HEK293 (cell line): ENCODE measurements around the gene MEIKIN.

Experiments
- CTCF ChIA-PET: fragments of 350-600 bp; formaldehyde crosslinking; extraction: SDS; loops from one replicate; lab custom pipeline; 2021; ENCODE audit warnings: antibody characterized with exemption; lab: Yijun Ruan, JAX
- POLR2A ChIA-PET: fragments of 300-600 bp; formaldehyde crosslinking; extraction: SDS; loops from one replicate; lab custom pipeline; 2020; ENCODE audit warnings: antibody characterized with exemption, inconsistent platforms; lab: Yijun Ruan, JAX
- H3K27ac ChIP-seq: fragments of 200-500 bp; sonication (Bioruptor generic); 2 replicates; pipeline ENCODE4 v1.5.1; 2014; ENCODE audit warnings: low read depth, low read length, control low read depth, inconsistent platforms; ENCODE audit errors: extremely low read depth
- H3K36me3 ChIP-seq, 2 experiments: fragments of 200-500 bp in 1 of 2; sonication (Bioruptor generic) in 1 of 2; 1 replicate in 1 of 2; 2 replicates in 1 of 2; pipeline ENCODE4 v1.5.1; 2014 to 2017; ENCODE audit warnings: inconsistent platforms in 2 of 2, low read length in 2 of 2; ENCODE audit not compliant: control insufficient read depth in 2 of 2, insufficient read depth in 1 of 2
- H3K4me1 ChIP-seq: fragments of 200-500 bp; sonication (Bioruptor generic); 2 replicates; pipeline ENCODE4 v1.5.1; 2014; ENCODE audit warnings: mild to moderate bottlenecking, low read length, inconsistent platforms; ENCODE audit not compliant: control insufficient read depth, insufficient read depth
- H3K4me3 ChIP-seq: 2 replicates; pipeline ENCODE4 v1.5.1; 2011; ENCODE audit warnings: low read depth, mild to moderate bottlenecking, control low read depth, low read length, moderate library complexity
- H3K9me3 ChIP-seq: fragments of 200-500 bp; sonication (Bioruptor generic); 2 replicates; pipeline ENCODE4 v1.5.1; 2014; ENCODE audit warnings: low read depth, low read length, inconsistent platforms; ENCODE audit not compliant: control insufficient read depth, insufficient read depth
- BCL11B ChIP-seq: fragments of 450-650 bp; formaldehyde crosslinking; IDR thresholded peaks from 2 replicates; pipeline ENCODE4 v1.5.1; 2016; ENCODE audit warnings: low read depth, missing biosample characterization, missing genetic modification characterization
- BCL6B ChIP-seq: fragments of 450-650 bp; formaldehyde crosslinking; IDR thresholded peaks from 2 replicates; pipeline ENCODE4 v1.5.1; 2017; ENCODE audit warnings: missing biosample characterization, missing genetic modification characterization
- GLIS2 ChIP-seq: fragments of 450-650 bp; formaldehyde crosslinking; IDR thresholded peaks from 2 replicates; pipeline ENCODE4 v1.5.1; 2016; ENCODE audit warnings: missing biosample characterization, missing genetic modification characterization
- INSM2 ChIP-seq: fragments of 450-650 bp; formaldehyde crosslinking; IDR thresholded peaks from 2 replicates; pipeline ENCODE4 v1.5.1; 2016; ENCODE audit warnings: missing biosample characterization, missing genetic modification characterization
- KLF16 ChIP-seq: fragments of 450-650 bp; formaldehyde crosslinking; IDR thresholded peaks from 2 replicates; pipeline ENCODE4 v1.5.1; 2017; ENCODE audit warnings: missing biosample characterization, missing genetic modification characterization
- KLF17 ChIP-seq: fragments of 450-650 bp; formaldehyde crosslinking; IDR thresholded peaks from 2 replicates; pipeline ENCODE4 v1.5.1; 2016; ENCODE audit warnings: missing biosample characterization, missing genetic modification characterization
- KLF9 ChIP-seq: fragments of 450-650 bp; formaldehyde crosslinking; IDR thresholded peaks from 2 replicates; pipeline ENCODE4 v1.5.1; 2016; ENCODE audit warnings: missing biosample characterization, missing genetic modification characterization, low read depth
- MEIS1 ChIP-seq: sonication (generic); formaldehyde crosslinking; IDR thresholded peaks from 2 replicates; pipeline ENCODE4 v1.8.1; 2022; ENCODE audit warnings: missing genetic modification reagents, mild to moderate bottlenecking, borderline replicate concordance
- WT1 ChIP-seq: fragments of 450-650 bp; formaldehyde crosslinking; IDR thresholded peaks from 2 replicates; pipeline ENCODE4 v1.5.1; 2016; ENCODE audit warnings: missing biosample characterization, missing genetic modification characterization
- ZBTB1 ChIP-seq: fragments of 450-650 bp; formaldehyde crosslinking; IDR thresholded peaks from 2 replicates; pipeline ENCODE4 v1.5.1; 2016; ENCODE audit warnings: missing biosample characterization, missing genetic modification characterization
- ZBTB48 ChIP-seq: fragments of 450-650 bp; formaldehyde crosslinking; IDR thresholded peaks from 2 replicates; pipeline ENCODE4 v1.5.1; 2016; ENCODE audit warnings: missing biosample characterization, missing genetic modification characterization
- ZNF148 ChIP-seq: fragments of 450-650 bp; formaldehyde crosslinking; IDR thresholded peaks from 2 replicates; pipeline ENCODE4 v1.5.0; 2017; ENCODE audit warnings: missing biosample characterization, missing genetic modification characterization, borderline replicate concordance
- ZNF19 ChIP-seq: fragments of 450-650 bp; formaldehyde crosslinking; IDR thresholded peaks from 2 replicates; pipeline ENCODE4; 2016; ENCODE audit warnings: missing biosample characterization, missing genetic modification characterization, low read depth
- ZNF2 ChIP-seq: fragments of 450-650 bp; formaldehyde crosslinking; IDR thresholded peaks from 2 replicates; pipeline ENCODE4 v1.5.1; 2016; ENCODE audit warnings: missing biosample characterization, missing genetic modification characterization
- ZNF221 ChIP-seq: fragments of 450-650 bp; formaldehyde crosslinking; IDR thresholded peaks from 2 replicates; pipeline ENCODE4 v1.5.1; 2017; ENCODE audit warnings: missing biosample characterization, missing genetic modification characterization, borderline replicate concordance
- ZNF23 ChIP-seq: fragments of 450-650 bp; formaldehyde crosslinking; IDR thresholded peaks from 2 replicates; pipeline ENCODE4 v1.5.1; 2016; ENCODE audit warnings: missing biosample characterization, missing genetic modification characterization, borderline replicate concordance
- ZNF274 ChIP-seq, 2 experiments: fragments of 200-500 bp in 1 of 2; fragments of 450-650 bp in 1 of 2; sonication (Bioruptor generic) in 1 of 2; formaldehyde crosslinking in 1 of 2; IDR thresholded peaks; 2 replicates each; pipeline versions ENCODE4 v1.5.1 to v1.6.1; 2014 to 2016; ENCODE audit warnings: borderline replicate concordance in 1 of 2, inconsistent platforms in 1 of 2, low read length in 1 of 2, missing biosample characterization in 1 of 2, missing genetic modification characterization in 1 of 2
- ZNF350 ChIP-seq: fragments of 450-650 bp; formaldehyde crosslinking; IDR thresholded peaks from 2 replicates; pipeline ENCODE4 v1.5.0; 2017; ENCODE audit warnings: missing biosample characterization, mild to moderate bottlenecking, missing genetic modification characterization
- ZNF394 ChIP-seq: fragments of 450-650 bp; formaldehyde crosslinking; IDR thresholded peaks from 2 replicates; pipeline ENCODE4 v1.5.1; 2016; ENCODE audit warnings: missing biosample characterization, missing genetic modification characterization, mild to moderate bottlenecking, moderate library complexity, borderline replicate concordance
- ZNF660 ChIP-seq: fragments of 450-650 bp; IDR thresholded peaks from 2 replicates; pipeline ENCODE4 v1.5.1; 2018; ENCODE audit warnings: missing biosample characterization, mild to moderate bottlenecking, missing genetic modification characterization
- ZNF707 ChIP-seq: fragments of 450-650 bp; formaldehyde crosslinking; IDR thresholded peaks from 2 replicates; pipeline ENCODE4 v1.5.1; 2016; ENCODE audit warnings: missing biosample characterization, missing genetic modification characterization
- ZSCAN18 ChIP-seq: fragments of 450-650 bp; formaldehyde crosslinking; IDR thresholded peaks from 2 replicates; pipeline ENCODE4 v1.5.1; 2016; ENCODE audit warnings: missing biosample characterization, missing genetic modification characterization

Gene MEIKIN

GRCh38 chr5:131945551-131946168, at the start of gene MEIKIN:
Gene MEIKIN (minus strand): TSS chr5:131945663. CDS start chr5:131945505, 158 bp downstream.
- TF ChIP-seq BCL11B (no peak), BCL6B (tag by site-specific recombination) (no peak), KLF16 (no peak), ZNF394 (tag by site-specific recombination) (no peak), ZNF350 (tag by site-specific recombination) (no peak), MEIS1 (CRISPR knock-in tag) (no peak), ZNF660 (tag by site-specific recombination) (no peak), ZSCAN18 (no peak), ZNF2 (no peak)
- no peak within 1 kb of the TSS for H3K4me3 ChIP-seq
- H3K27ac ChIP-seq = no peak within 1 kb of the TSS
- H3K9me3 ChIP-seq = no peaks in the 10 kb centered on the region
- POLR2A ChIA-PET = no interaction called here
- no peaks in the 10 kb centered on the region for H3K36me3 ChIP-seq
- CTCF ChIA-PET = no interaction called here
- no peaks in the 10 kb centered on the region for H3K4me1 ChIP-seq

GRCh38 chr5:131994533-131995226, 49.2 kb upstream of the MEIKIN start:
- H3K4me3 ChIP-seq = no peak overlapping the region
- ChIA-PET CTCF (no interaction called here), POLR2A (interaction anchor here (0.6 kb wide), 1 partner anchor 352 kb away, joined by 8 read pairs; no protein-coding TSS in a partner anchor)
- no peaks in the 10 kb centered on the region for H3K36me3 ChIP-seq
- no peaks in the 10 kb centered on the region for H3K4me1 ChIP-seq
- no peak overlapping the region for H3K27ac ChIP-seq
- H3K9me3 ChIP-seq = no peaks in the 10 kb centered on the region
- TF ChIP-seq ZBTB1 (tag by site-specific recombination) (no peak), ZBTB48 (tag by site-specific recombination) (no peak), ZNF707 (tag by site-specific recombination) (no peak), INSM2 (tag by site-specific recombination) (no peak), ZNF23 (tag by site-specific recombination) (no peak)

GRCh38 chr5:131994090-131994489, 48.6 kb upstream of the MEIKIN start:
- Histone ChIP-seq H3K4me1 (no peaks in the 10 kb centered on the region), H3K27ac (no peak overlapping the region), H3K36me3 (no peaks in the 10 kb centered on the region), H3K9me3 (no peaks in the 10 kb centered on the region), H3K4me3 (no peak overlapping the region)
- POLR2A ChIA-PET = interaction anchor here (0.6 kb wide), 1 partner anchor 352 kb away, joined by 8 read pairs; no protein-coding TSS in a partner anchor
- CTCF ChIA-PET = no interaction called here
- no peak for TF ChIP-seq ZNF19 (tag by site-specific recombination)
- TF ChIP-seq ZNF148 (tag by site-specific recombination) = no peak
- TF ChIP-seq ZNF274 (IDR thresholded peaks at IDR 0.05; ENCODE audit: low read length) = no peak
- no peak for TF ChIP-seq ZNF274 (tag by site-specific recombination; IDR thresholded peaks at IDR 0.05; ENCODE audit: borderline replicate concordance)
- no peak for TF ChIP-seq KLF16
- TF ChIP-seq GLIS2 (tag by site-specific recombination) = no peak
- no peak for TF ChIP-seq KLF17 (tag by site-specific recombination)
- no peak for TF ChIP-seq ZNF221 (tag by site-specific recombination)
- no peak for TF ChIP-seq KLF9 (tag by site-specific recombination)
- no peak for TF ChIP-seq WT1 (tag by site-specific recombination)
